ENCODE results near the gene FBXL20.
"Not testable (repeated sequence)": the region's sequence is repeated elsewhere in the genome, so short reads cannot be mapped to it uniquely, and the experiment has no call there.

FBXL20 gene

DNA sequence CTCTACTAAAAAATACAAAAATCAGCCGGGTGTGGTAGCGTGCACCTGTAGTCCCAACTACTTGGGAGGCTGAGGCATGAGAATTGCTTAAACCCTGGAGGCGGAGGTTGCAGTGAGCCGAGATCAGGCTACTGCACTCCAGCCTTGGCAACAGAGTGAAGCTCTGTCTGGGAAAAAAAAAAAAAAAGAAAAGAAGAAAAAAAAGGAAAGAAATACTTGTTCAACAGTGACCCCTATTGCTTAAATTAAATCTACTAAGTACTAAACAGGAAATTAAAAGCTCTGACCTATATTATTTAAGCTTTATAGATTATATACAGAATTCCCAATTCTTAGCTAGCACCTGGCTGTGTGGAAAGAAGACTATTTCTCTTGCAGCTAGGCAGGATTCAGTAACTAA, 48.9 kb downstream of the FBXL20 start (continued):
- TF ChIP-seq ZNF335 (tag by site-specific recombination; conservative IDR thresholded peaks at IDR 0.05): no peak
- TF ChIP-seq GLI4 (tag by site-specific recombination; IDR thresholded peaks at IDR 0.05): no peak
- TF ChIP-seq ZNF248 (tag by site-specific recombination; IDR thresholded peaks at IDR 0.05): no peak
- no peak for TF ChIP-seq KLF9 (tag by site-specific recombination; IDR thresholded peaks at IDR 0.05; ENCODE audit: low read depth)
- TF ChIP-seq ZNF664 (tag by site-specific recombination; IDR thresholded peaks at IDR 0.05): no peak
- no peak for TF ChIP-seq BCL11A (tag by site-specific recombination; IDR thresholded peaks at IDR 0.05; ENCODE audit: low read depth)
- no peak for TF ChIP-seq ZNF555 (tag by site-specific recombination; conservative IDR thresholded peaks at IDR 0.05)
- TF ChIP-seq, protein P1, sequence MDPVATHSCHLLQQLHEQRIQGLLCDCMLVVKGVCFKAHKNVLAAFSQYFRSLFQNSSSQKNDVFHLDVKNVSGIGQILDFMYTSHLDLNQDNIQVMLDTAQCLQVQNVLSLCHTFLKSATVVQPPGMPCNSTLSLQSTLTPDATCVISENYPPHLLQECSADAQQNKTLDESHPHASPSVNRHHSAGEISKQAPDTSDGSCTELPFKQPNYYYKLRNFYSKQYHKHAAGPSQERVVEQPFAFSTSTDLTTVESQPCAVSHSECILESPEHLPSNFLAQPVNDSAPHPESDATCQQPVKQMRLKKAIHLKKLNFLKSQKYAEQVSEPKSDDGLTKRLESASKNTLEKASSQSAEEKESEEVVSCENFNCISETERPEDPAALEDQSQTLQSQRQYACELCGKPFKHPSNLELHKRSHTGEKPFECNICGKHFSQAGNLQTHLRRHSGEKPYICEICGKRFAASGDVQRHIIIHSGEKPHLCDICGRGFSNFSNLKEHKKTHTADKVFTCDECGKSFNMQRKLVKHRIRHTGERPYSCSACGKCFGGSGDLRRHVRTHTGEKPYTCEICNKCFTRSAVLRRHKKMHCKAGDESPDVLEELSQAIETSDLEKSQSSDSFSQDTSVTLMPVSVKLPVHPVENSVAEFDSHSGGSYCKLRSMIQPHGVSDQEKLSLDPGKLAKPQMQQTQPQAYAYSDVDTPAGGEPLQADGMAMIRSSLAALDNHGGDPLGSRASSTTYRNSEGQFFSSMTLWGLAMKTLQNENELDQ (tag by site-specific recombination; IDR thresholded peaks at IDR 0.05; ENCODE audit: low read depth): no peak
- TF ChIP-seq ZNF549 (tag by site-specific recombination; IDR thresholded peaks at IDR 0.05): no peak

DNA sequence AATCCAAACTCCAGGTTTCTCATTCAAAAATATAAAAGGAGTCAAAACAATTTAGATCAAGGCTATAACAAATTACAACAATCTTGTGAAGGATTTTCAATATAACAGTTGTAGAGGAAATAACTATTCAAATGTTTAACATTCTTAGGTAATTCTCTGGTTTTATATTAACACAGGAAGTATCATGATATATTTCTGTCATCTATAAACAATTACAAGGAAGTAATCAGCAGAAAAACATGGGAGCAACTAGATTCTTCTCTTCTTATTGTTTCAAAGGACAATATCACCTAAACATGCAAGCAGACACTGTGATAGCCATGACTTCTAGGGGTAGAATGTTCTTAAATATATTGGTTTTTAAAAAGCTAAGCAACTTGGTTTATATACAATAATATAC, 49.9 kb downstream of the FBXL20 start:
- POLR2A ChIA-PET: interaction anchor here (0.9 kb wide), 1 partner anchor 152 kb away, joined by 5 read pairs; the partner anchor contains the start of gene RPL19
- TF ChIP-seq SP7 (tag by site-specific recombination; IDR thresholded peaks at IDR 0.05): no peak
- Histone ChIP-seq H3K4me1 (ENCODE audit: control insufficient read depth, insufficient read depth, low read length) (0 out of 2 replicates have a peak, but pooled peaks cover 2% of the 10 kb centered on the region), H3K4me3 (ENCODE audit: low read depth, low read length) (no peak overlapping the region), H3K9me3 (ENCODE audit: control insufficient read depth, insufficient read depth, low read depth, low read length) (no peaks in the 10 kb centered on the region), H3K36me3 (ENCODE audit: control insufficient read depth in 2 of 2, insufficient read depth in 1 of 2, low read length in 2 of 2) (no peaks in the 10 kb centered on the region; a peak in 1 of 3 replicates), H3K27ac (ENCODE audit: extremely low read depth, low read depth, low read length) (no peak overlapping the region)
- CTCF ChIA-PET: interaction anchor here (1.5 to 1.7 kb wide), 2 partner anchors 15 to 22 kb away, joined by 3 to 6 read pairs; no protein-coding TSS in a partner anchor

DNA sequence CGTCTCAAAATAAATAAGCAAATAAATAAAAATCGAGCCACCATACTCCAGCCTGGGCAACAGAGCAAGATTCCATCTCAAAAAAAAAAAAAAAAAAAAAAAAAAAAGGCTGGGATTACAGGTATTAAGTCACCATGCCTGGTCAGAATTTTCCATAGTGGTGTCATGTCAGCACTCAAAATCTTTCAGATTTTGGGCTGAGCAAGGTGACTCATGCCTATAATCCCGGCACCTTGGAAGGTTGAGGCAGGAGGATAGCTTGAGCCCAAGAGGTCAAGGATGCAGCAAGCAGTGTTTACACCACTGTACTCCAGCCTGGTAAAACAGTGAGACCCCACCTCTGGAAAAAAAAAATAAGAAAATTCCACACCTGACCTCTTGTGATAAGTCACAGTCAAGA, 52.2 kb downstream of the FBXL20 start:
- Histone ChIP-seq H3K4me3 (ENCODE audit: low read depth, low read length) (no peak overlapping the region), H3K9me3 (ENCODE audit: control insufficient read depth, insufficient read depth, low read depth, low read length) (no peaks in the 10 kb centered on the region), H3K36me3 (ENCODE audit: control insufficient read depth in 2 of 2, insufficient read depth in 1 of 2, low read length in 2 of 2) (no peaks in the 10 kb centered on the region), H3K27ac (ENCODE audit: extremely low read depth, low read depth, low read length) (no peak overlapping the region), H3K4me1 (ENCODE audit: control insufficient read depth, insufficient read depth, low read length) (0 out of 2 replicates have a peak, but pooled peaks cover 2% of the 10 kb centered on the region)
- CTCF ChIA-PET: interaction anchor here (0.7 kb wide), 1 partner anchor 11 kb away, joined by 3 read pairs; no protein-coding TSS in a partner anchor
- POLR2A ChIA-PET: no interaction called here
- TF ChIP-seq ZBTB1 (tag by site-specific recombination; IDR thresholded peaks at IDR 0.05) (no peak), ZNF555 (tag by site-specific recombination; conservative IDR thresholded peaks at IDR 0.05) (no peak), ZBTB17 (tag by site-specific recombination; IDR thresholded peaks at IDR 0.05) (no peak), GFI1B (tag by site-specific recombination; IDR thresholded peaks at IDR 0.05) (0 out of 2 replicates have a peak, but pooled peaks have one; percentile 24), ZNF837 (tag by site-specific recombination; IDR thresholded peaks at IDR 0.05) (no peak), ZNF530 (tag by site-specific recombination; IDR thresholded peaks at IDR 0.05; ENCODE audit: low read depth) (no peak)

DNA sequence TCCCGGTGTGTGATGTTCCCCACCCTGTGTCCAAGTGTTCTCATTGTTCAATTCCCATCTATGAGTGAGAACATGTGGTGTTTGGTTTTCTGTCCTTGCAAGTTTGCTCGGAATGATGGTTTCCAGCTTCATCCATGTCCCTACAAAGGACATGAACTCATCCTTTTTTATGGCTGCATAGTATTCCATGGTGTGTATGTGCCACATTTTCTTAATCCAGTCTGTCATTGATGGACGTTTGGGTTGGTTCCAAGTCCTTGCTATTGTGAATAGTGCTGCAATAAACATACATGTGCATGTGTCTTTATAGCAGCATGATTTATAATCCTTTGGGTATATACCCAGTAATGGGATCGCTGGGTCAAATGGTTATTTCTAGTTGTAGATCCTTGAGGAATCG, 54.6 kb downstream of the FBXL20 start:
- H3K36me3 ChIP-seq (ENCODE audit: control insufficient read depth in 2 of 2, insufficient read depth in 1 of 2, low read length in 2 of 2); H3K9me3 ChIP-seq (ENCODE audit: control insufficient read depth, insufficient read depth, low read depth, low read length); H3K27ac ChIP-seq (ENCODE audit: extremely low read depth, low read depth, low read length); POLR2A ChIA-PET; H3K4me1 ChIP-seq (ENCODE audit: control insufficient read depth, insufficient read depth, low read length); H3K4me3 ChIP-seq (ENCODE audit: low read depth, low read length): not testable (repeated sequence)
- CTCF ChIA-PET: interaction anchor here (0.6 kb wide), 1 partner anchor 16 kb away, joined by 3 read pairs; no protein-coding TSS in a partner anchor
- peak; percentile 87 for TF ChIP-seq ZNF146 (tag by site-specific recombination; IDR thresholded peaks at IDR 0.05)
- TF ChIP-seq, protein P2, sequence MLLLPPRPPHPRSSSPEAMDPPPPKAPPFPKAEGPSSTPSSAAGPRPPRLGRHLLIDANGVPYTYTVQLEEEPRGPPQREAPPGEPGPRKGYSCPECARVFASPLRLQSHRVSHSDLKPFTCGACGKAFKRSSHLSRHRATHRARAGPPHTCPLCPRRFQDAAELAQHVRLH (tag by site-specific recombination; IDR thresholded peaks at IDR 0.05): 0 out of 2 replicates have a peak, but pooled peaks have one; percentile 15

Data from HEK293 (cell line).